Measurements from ENCODE around the gene FGF12.

DNA sequence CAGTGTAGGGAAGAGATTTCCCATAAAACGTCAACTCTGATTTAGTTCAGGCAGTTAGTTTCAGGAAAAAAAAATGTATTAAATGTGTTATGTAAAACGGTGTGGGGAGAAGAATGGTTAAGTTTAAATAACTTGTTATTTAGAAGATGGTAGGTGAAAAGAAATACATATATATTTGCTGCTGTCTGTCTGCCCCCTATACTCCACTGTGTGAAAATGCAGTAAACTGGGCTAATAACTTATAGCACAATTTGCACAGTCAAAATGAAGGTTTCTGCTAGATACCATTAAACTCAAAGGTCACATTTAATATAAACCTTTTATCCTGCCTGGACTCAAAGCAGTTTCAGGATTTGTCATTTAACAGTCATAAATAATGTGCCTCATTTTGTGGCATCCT lies 515.0 kb downstream of the FGF12 start:
- TF ChIP-seq ZNF678 (CRISPR knock-in tag; IDR thresholded peaks at IDR 0.05) (no peak), POLR2A (IDR thresholded peaks at IDR 0.05; ENCODE audit: insufficient read depth in 1 of 2, low read depth in 2 of 2, low read length in 2 of 2) (no peak), ZNF234 (CRISPR knock-in tag; conservative IDR thresholded peaks at IDR 0.05) (no peak)
- TF ChIP-seq, protein P1, sequence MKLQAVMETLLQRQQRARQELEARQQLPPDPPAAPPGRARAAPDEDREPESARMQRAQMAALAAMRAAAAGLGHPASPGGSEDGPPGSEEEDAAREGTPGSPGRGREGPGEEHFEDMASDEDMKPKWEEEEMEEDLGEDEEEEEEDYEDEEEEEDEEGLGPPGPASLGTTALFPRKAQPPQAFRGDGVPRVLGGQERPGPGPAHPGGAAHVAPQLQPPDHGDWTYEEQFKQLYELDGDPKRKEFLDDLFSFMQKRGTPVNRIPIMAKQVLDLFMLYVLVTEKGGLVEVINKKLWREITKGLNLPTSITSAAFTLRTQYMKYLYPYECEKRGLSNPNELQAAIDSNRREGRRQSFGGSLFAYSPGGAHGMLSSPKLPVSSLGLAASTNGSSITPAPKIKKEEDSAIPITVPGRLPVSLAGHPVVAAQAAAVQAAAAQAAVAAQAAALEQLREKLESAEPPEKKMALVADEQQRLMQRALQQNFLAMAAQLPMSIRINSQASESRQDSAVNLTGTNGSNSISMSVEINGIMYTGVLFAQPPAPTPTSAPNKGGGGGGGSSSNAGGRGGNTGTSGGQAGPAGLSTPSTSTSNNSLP (IDR thresholded peaks at IDR 0.05; ENCODE audit: low read depth, low read length): no peak

All from HepG2 (cell line).